Kidney epithelial cell (primary cell): ENCODE results near the gene KLHL9. TPM values are rescaled to one million over a fixed set of nuclear protein-coding genes. Genes with fewer than 3 reads are reported as not detected.

Experiments used
- DNase-seq: peaks from one replicate; pipeline ENCODE4 v3.0.0-alpha.2; 2010; ENCODE audit warnings: low read depth
- H3K27me3 ChIP-seq: 2 replicates; pipeline ENCODE4 v1.6.0; 2011; ENCODE audit warnings: low read length; ENCODE audit not compliant: control insufficient read depth, insufficient read depth
- H3K36me3 ChIP-seq: 2 replicates; pipeline ENCODE4 v1.5.1; 2011; ENCODE audit warnings: low read length; ENCODE audit not compliant: control insufficient read depth, insufficient read depth
- H3K4me3 ChIP-seq: 2 replicates; pipeline ENCODE4 v1.5.1; 2011; ENCODE audit warnings: low read depth, mild to moderate bottlenecking, control low read depth, low read length
- CTCF ChIP-seq: IDR thresholded peaks from 2 replicates; pipeline ENCODE4 v1.5.1; 2011; ENCODE audit warnings: mild to moderate bottlenecking, moderate library complexity, low read length, control low read depth, inconsistent platforms; ENCODE audit not compliant: insufficient read depth, poor library complexity, severe bottlenecking
- total RNA-seq: library from RNA; depleted of rRNA; stranded (reverse); fragments of >200 nt; gene quantifications from 2 replicates; pipeline ENCODE4 v1.2.3, GENCODE V29; 2015

The KLHL9 gene
- total RNA-seq, 1 donor from 2014 or later = 28.3 TPM

- Histone ChIP-seq H3K36me3 (no peaks in the 10 kb centered on the region), H3K27me3 (no peaks in the 10 kb centered on the region), H3K4me3 (no peak overlapping the region)
- no peak for TF ChIP-seq CTCF
- DNase-seq = no peak
Observed at GRCh38 chr9:21362287-21362686, 27.1 kb upstream of the KLHL9 start.

GRCh38 chr9:21357479-21358460 lies 22.6 kb upstream of the KLHL9 start:
- no peaks in the 10 kb centered on the region for H3K27me3 ChIP-seq
- no peak for DNase-seq

GRCh38 chr9:21350787-21351186 lies 15.6 kb upstream of the KLHL9 start, which contains the start of gene IFNA6:
Gene IFNA6, minus strand, starts transcription at chr9:21350887. Its CDS starts 0 bp downstream, at chr9:21350887.
- Histone ChIP-seq H3K36me3 (no peaks in the 10 kb centered on the region), H3K4me3 (no peak within 1 kb of the TSS), H3K27me3 (no peaks in the 10 kb centered on the region)
- no peak for DNase-seq
- TF ChIP-seq CTCF = no peak

More at GRCh38 chr9:21357479-21358460, 22.6 kb upstream of the KLHL9 start:
- TF ChIP-seq CTCF = no peak
- H3K36me3 ChIP-seq = no peaks in the 10 kb centered on the region
- H3K4me3 ChIP-seq = no peak overlapping the region

GRCh38 chr9:21348430-21348970 lies 13.3 kb upstream of the KLHL9 start:
- DNase-seq = no peak
- Histone ChIP-seq H3K4me3 (no peak overlapping the region), H3K27me3 (no peaks in the 10 kb centered on the region), H3K36me3 (no peaks in the 10 kb centered on the region)
- no peak for TF ChIP-seq CTCF

GRCh38 chr9:21340735-21341134 lies 5.5 kb upstream of the KLHL9 start:
- Histone ChIP-seq H3K4me3 (no peak overlapping the region), H3K27me3 (no peaks in the 10 kb centered on the region), H3K36me3 (no peaks in the 10 kb centered on the region)
- DNase-seq = no peak
- no peak for TF ChIP-seq CTCF
